GM21529 (cell line): ENCODE results near the gene PCMT1.
"Not testable (repeated sequence)": the region's sequence is repeated elsewhere in the genome, so short reads cannot be mapped to it uniquely, and the experiment has no call there.

Source experiments
- ATAC-seq: cut with Tn5 transposase; IDR thresholded peaks from one replicate; pipeline ENCODE4 v1.9.1; 2021; ENCODE audit not compliant: unreplicated experiment

PCMT1 gene

DNA sequence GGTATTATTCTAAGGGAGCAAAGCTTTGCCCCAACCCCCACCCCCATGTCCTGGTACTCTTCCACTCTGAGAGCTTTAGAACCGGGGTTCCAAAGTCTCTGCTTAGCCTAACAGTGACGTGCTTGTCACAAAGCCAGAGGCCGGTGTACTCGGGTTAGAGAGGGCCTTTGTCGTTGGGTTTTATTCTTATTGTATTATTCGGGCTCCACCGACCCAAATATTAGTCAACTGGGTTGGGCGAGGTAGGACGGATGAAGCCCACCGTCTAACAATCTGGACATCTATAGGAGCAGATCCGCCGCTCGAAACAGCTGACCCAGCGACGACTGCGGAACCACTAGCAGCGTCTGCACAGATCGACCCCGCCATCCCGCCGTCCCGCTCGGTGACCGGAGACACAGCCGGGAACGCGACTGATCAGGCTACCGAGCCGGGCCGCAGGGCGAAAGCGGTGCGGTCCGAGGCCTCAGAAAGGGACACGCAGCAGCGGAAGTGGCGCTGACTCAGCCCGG lies 403 bp upstream of the PCMT1 start:
- ATAC-seq: peak; percentile 6

DNA sequence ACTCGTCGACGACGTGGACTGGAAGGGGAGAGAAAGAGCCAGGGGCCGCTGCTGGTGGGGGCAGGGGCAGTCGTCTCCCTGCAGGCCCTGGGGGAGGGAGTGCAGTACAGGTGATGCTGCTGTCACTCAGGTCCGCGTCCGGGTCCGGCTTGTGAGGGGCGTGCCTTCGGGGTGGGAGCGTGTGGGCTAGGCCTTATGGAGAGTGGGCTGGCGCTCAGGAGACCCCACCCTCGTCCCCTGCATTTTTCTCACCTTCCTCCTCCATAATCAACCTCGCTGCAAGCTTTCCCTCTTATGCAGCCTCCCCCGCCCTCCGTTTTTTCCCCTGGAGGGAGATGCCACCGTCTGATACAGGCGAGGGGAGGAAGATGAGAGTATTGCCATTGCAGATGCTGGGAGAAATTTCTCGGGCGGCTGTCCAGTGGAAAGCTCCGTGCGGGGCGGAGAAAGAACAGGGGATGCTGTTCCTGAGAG lies 632 bp downstream of the PCMT1 start:
- ATAC-seq: peak; percentile 42

DNA sequence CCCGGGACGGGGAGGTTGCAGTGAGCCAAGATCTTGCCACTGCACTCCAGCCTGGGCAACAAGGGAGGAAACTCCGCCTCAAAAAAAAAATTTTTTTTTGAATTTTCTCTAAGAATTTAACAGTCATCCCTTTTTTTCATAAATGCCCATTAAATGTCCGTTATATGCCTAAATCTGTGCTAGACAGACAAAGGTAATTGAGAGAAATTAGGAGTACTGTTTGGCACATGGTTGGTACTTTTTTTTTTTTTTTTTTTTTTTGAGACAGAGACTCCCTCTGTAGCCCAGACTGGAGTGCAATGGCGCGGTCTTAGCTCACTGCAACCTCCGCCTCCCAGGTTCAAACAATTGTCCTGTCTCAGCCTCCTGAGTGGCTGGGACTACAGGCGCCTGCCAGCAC lies 1.7 kb downstream of the PCMT1 start:
- no peak for ATAC-seq

DNA sequence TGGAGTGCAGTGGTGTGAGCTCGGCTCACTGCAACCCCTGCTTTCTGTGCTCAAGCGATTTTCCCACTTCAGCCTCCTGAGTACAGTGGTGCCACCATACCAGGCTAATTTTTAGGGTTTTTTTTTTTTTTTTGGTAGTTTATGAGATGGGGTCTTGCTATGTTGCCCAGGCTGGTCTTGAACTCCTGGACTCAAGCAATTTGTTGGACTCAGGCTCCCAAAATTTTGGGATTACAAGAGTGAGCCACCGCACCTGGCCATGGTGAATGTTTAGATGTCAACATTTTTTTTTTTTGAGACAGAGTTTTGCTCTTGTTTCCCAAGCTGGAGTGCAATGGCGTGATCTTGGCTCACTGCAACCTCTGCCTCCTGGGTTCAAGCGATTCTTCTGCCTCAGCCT lies 2.4 kb downstream of the PCMT1 start:
- ATAC-seq: not testable (repeated sequence)

DNA sequence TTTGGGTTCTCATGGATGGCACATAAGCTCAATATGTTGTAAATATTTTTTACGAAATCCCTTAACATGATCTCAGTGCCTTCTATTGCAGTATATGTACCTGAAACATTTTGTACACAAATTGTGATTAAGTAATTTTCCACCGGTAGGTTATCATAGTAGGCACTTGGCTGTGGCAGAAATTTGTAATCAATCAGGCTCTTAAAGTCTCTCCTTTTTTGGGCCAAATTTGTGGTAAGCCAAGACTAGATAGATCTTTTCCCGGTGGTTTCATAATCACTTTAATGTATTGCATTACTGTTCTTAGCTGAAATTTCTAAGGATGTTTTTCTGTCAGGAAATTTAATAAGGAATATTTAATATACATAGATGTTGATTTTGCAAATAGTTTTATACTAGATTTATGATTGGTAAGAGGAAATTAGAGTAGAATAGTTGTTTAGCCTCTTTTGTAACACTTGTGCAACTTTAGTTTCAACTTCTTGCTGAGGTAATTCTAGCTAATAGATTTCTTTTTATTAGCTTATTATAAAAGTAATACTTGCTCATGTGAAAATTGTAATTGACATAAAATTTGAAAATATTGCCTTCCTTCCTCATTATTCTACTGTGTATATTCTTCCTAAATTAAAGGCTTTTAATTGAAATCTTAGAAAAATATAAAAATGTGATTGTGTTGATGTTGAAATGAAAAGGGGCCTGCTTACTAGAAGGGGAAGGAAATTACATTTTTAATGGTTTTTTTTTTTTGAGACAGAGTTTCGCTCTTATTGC lies 3.2 kb downstream of the PCMT1 start:
- no peak for ATAC-seq

DNA sequence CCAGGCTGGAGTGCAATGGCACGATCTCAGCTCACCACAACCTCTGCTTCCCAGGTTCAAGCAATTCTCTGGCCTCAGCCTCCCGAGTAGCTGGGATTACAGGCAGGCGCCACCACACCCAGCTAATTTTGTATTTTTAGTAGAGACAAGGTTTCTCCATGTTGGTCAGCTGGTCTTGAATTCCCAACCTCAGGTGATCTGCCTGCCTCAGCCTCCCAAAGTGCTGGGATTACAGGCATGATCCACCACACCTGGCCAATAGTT lies 3.8 kb downstream of the PCMT1 start:
- not testable (repeated sequence) for ATAC-seq

DNA sequence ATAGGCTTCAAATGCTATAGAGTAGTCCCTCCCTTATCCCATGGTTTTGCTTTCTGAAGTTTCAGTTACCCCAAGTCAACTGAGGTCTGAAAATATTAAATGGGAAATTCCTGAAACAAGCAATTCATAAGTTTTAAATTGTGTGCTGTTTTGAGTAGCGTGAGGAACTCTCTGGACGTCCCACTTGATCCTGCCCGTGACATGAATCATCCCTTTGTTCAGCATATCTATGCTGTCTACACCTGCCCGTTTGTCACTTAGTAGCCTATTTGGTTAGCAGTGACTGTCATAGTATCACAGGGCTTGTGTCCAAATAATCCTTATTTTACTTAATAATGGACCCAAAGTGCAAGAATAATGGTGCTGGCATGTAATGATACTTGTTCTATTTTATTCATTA lies 5.0 kb downstream of the PCMT1 start:
- ATAC-seq: no peak

DNA sequence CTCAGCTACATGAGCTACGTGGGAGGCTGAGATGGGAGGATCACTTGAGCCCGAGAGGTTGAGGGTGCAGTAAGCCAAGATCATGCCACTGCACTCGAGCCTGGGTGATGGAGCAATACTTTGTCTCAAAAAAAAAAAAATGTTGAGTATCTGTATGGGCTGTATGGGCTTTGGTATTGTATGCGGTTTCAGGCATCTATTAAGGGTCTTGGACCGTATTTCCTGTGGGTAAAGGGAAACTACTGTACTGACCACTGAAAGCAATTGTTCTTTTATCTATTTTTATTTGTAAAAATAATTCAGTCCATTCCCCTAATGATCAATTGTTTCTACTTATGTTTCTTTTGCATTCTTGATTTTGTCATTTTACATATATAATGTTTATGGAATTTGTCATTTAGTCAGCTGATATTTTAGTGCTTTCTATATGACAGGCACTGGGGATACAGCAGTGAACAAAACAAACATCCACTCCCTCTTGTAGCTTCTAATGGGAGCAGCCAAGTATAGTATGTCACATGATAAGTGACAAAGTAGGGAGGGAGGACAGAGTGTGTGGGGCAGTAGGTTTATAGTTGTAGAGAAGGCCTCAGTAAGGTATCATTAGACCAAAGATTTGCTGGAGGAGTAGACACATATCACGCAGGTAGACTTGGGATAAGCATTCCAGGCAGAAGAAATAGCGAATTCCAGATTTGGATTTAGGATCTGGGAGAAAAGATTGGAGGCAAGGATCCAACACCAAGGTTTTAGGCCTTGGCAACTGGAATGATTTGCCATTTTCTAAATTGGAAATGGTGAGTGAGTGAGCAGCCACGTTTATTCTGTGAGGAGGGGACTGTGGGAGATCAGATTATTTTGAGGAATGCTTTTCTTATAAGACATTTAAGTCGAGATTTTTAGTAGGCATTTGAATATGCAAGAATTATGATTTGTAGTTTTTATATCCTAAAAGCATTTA lies 6.0 kb downstream of the PCMT1 start:
- ATAC-seq: peak; percentile 70

DNA sequence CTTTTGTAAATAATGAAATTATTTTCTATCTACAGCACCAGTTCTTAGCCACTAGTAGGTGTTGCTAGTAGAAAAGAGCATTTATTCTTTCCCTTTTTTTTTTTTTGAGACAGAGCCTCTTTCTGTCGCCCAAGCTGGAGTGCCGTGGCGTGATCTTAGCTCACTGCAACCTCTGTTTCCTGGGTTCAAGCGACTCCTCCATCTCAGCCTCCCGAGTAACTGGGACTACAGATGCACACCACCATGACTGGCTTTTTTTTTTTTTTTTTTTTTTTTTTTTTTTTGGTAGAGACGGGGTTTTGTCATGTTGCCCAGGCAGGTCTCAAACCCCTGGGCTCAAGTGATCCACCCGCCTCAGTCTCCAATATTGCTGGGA lies 6.7 kb downstream of the PCMT1 start:
- ATAC-seq: no peak

DNA sequence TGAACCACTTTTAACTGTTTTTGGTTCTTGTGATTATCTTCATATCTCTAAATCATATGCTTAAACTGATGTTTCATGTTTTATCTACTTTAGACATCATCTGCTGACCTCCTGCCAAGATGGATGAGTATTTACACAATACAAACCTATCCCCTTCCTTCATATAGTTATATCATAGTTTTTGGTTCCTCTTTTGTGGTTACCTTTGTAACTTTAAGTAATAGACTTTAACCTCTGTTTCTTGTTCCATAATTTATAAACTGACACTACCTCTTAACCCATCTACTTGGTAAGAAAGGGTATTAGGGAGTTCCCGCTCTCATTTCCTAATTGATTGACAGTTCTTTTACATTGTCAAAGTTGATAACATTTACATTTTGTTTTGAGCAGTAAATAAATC lies 11.9 kb downstream of the PCMT1 start:
- peak; percentile 99 for ATAC-seq

DNA sequence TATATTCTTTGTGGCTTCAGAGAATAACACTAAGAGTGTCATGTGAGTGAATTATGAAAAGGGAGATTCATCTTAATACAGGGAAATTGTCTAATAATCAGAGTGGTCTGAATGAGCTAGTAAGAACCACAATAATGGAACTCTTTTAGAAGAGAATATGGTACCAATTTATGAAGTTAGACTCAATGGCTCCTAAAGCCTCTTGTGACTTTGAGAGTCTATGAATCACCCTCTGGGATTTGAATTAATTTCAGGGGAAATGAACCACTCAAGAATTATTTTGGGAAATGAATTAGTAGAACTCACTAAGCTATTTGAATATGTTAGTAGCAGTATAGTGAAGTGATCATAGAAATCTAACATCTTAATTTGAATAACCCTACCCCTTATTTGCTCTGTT lies 14.3 kb downstream of the PCMT1 start:
- ATAC-seq: no peak

DNA sequence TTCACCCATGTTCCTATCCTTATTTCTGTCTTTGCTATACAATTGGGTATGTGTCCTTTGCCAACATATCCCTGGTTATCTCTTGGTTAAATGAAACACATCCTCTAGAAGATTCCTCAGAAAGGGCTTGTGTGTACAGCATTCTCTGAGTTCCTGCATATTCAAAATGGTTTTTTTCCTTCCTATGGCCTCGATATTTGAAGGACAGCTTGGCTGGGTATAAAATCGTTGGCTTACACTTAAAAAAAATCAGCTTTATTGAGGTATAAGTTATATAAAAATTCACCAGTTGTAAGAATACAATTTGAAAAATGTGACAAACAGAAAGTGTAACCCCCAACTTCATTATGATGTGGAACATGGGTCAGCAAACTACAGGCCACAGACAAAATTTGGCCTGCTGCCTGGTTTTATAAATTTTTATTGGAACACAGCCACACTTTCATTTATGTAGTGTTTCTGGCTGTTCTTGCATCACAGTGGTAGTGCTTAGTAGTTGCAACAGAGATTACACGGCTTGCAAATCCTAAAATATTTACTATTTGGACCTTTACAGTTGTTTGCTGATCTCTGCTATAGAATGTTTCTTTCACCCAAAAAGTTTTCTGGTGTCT lies 16.7 kb downstream of the PCMT1 start:
- no peak for ATAC-seq

GRCh38 chr6:149769676-149770075 lies 20.1 kb downstream of the PCMT1 start:
- ATAC-seq: no peak

DNA sequence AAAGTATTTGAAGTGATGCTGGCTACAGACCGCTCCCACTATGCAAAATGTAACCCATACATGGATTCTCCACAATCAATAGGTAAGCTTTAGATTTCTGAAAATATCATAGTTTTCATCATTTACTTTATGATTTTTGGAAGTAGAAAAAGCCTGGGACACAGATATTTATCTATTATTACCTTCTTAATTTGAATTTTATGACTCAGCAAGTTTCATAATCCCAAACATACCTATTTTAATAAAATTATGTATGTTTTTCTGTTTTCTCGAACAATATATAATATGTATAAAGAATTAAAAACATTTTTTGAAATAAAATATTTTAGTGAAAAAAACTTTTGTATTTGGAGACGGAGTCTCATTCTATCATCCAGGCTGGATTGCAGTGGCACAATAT lies 21.6 kb downstream of the PCMT1 start:
- ATAC-seq: no peak

DNA sequence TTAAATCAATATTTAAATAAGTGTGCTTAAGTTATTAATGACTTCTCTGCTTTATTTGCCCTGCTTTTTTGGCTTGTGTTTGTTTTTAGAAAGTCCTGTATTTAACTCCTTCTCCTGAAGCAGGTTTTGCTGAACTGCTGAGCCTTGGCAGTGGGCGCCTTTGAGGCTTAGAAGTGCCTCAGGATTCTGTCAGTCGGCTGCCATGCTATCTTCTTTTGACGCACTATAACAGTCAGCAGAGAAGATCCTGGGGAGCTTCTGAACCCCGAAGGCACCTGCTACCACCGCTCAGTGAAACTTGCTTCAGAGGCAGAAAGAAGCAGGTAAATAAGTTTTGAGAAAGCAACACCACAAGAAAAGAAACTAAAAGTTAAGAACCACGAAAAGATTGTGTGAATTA lies 22.4 kb downstream of the PCMT1 start:
- ATAC-seq: no peak

DNA sequence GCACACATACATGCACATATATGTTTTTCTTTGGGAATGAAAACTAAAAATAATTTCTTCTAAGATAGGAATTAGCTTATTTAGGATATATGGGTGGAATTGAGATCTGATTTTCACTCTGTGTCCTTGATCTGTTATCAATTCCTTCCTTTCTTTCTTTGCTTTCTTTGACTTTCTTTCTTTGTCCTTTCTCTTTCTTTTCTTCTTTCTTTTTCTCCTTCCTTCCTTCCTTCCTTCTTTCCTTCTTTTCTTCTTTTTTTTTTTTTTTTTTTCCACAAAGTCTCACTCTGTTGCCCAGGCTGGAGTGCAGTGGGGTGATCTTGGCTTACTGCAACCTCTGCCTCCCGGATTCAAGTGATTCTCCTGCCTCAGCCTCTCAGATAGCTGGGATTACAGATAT lies 28.1 kb downstream of the PCMT1 start:
- no peak for ATAC-seq

DNA sequence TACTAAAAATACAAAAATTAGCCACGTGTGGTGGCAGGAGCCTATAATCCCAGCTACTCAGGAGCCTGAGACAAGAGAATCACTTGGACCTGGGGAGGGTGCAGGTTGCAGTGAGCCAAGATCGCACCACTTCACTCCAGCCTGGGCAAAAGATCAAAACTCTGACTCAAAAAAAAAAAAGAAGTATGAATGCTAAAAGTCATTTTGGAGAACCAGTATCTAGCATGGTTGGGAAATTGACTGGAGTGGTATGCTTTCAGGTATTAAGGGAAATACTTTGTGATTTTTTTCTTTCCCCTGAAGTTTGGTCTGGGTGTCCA lies 30.1 kb downstream of the PCMT1 start:
- no peak for ATAC-seq

GRCh38 chr6:149781715-149782114 lies 32.2 kb downstream of the PCMT1 start:
- ATAC-seq: no peak

- ATAC-seq: no peak
Measured at GRCh38 chr6:149782337-149782736, 32.8 kb downstream of the PCMT1 start.

GRCh38 chr6:149783551-149783950 lies 34.0 kb downstream of the PCMT1 start:
- ATAC-seq: no peak

- ATAC-seq: no peak
Measured at GRCh38 chr6:149806127-149806526, 56.6 kb downstream of the PCMT1 start.

DNA sequence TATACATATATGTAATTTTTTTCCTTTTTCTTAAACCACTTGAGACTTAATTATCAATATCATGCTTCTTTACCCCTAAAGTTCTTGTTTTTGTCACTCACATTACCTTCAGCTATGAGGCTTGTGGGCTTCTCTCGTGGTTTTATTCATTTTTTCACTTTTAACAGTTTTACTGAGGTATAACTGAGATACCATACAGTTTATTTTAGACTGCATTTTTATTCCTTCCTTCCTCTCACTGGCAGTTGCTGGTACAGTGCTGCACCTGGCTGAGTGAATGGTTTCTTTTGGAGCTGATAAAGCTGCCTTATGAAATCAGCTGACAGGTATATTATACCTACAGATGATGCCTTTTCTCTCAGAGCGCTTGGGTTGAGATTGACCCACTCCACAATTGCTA lies 60.3 kb downstream of the PCMT1 start:
- no peak for ATAC-seq
